ENCODE data around the gene GPRC5A.
"Not testable (repeated sequence)": the region's sequence is repeated elsewhere in the genome, so short reads cannot be mapped to it uniquely, and the experiment has no call there.

GPRC5A gene, protein sequence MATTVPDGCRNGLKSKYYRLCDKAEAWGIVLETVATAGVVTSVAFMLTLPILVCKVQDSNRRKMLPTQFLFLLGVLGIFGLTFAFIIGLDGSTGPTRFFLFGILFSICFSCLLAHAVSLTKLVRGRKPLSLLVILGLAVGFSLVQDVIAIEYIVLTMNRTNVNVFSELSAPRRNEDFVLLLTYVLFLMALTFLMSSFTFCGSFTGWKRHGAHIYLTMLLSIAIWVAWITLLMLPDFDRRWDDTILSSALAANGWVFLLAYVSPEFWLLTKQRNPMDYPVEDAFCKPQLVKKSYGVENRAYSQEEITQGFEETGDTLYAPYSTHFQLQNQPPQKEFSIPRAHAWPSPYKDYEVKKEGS

DNA sequence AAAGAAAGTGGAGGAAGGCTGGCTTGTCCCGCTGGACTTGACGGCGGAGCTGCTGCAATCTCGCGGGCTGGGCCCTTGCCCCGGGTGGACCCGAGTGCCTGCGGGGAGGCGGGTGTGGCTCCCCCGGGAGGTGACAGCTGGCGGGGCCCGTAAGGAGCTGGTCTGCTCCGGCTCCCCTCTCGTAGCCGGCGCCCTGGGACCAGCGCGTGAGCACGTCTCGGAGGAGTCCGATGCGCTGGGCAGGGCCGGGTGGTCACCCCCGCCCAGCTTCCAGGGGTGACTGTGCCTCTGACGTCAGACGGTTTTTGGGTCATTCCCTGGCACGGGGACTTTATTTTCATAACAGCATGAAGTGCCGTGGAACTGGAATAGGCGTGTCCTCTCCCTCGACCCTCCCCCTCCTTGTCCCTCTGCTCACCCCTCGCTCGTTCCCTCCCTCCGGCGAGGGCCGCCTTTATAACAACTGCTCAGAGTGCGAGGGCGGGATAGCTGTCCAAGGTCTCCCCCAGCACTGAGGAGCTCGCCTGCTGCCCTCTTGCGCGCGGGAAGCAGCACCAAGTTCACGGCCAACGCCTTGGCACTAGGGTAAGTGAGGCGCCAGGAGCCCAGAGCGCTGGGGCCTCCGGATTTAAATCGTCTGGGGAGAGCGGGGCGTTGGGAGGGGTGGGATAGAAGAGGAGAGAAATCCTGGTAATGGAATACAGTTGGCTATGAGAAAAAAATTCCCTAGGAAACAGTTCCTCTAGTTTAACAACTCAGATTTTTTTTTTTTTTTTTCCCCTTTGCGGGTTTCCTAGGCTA lies at the start of gene GPRC5A:
GPRC5A (plus strand) TSS at position 483 of the 801 bp plus-strand sequence. CDS start 16,688 bp downstream, outside the sequence.
- peak; percentile 100 for DNase-seq

DNA sequence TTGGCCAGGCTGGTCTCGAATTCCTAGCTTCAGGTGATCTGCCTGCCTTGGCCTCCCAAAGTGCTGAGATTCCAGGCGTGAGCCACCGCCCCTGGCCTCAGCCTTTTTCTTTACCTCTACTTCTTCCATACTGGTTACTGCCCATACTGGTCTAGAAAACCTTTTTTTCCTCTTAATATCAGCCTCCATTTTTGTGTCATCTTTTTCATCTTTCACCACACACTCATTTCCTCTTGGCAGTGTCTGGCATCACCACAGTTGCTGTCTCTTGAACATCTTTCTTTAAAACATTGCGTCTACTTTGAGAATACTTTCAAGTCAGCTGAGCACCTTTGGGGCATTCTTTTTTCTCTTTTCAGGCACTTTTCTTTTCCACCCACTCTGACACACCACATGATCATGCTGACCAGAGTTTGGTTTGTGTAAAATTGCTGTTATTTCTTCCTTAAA lies 45.5 kb upstream of the GPRC5A start:
- no peak for DNase-seq

DNA sequence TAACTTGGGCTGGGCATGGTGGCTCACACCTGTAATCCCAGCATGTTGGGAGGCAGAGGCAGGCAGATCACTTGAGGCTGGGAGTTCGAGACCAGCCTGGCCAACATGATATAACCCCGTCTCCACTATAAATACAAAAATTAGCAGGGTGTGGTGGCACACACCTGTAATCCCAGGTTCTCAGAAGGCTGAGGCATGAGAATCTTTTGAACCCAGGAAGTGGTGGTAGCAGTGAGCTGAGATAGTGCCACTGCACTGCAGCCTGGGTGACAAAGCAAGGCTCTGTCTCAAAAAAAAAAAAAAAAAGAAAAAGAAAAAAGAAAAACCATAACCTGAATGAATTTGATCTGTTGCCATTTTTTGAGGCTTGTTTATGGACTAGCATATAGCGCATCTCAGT lies 44.6 kb upstream of the GPRC5A start:
- not testable (repeated sequence) for DNase-seq

DNA sequence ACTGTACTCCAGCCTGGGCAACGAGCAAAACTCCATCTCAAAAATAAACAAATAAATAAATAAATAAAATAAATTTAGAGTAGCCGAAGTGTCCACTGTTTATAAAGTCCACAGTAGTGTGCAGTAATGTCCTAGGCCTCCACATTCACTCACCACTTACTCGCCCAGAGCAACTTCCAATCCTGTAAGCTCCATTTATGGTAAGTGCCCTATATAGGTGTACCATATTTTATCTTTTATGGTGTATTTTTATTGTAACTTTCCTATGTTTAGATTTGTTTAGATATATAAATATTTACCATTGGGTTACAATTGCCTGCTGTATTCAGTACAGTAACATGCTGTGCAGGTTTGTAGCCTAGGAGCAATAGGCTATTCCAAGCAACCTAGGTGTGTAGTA lies 37.9 kb upstream of the GPRC5A start:
- DNase-seq: no peak

DNA sequence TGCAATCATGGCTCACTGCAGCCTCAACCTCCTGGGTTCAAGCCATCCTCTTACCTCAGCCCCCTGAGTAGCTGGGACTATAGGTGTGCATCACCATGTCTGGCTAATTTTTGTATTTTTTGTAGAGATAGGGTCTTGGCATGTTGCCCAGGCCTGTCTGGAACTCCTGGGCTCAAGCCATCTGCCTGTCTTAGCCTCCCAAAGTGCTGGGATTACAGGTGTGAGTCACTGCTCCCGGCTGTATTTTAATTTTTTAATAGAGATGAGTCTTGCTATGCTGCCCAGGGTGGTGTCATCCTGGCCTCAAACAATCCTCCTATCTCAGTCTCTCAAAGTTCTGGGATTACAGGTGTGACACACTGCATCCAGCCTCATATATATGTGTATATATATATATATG lies 31.7 kb upstream of the GPRC5A start:
- DNase-seq: peak; percentile 49

DNA sequence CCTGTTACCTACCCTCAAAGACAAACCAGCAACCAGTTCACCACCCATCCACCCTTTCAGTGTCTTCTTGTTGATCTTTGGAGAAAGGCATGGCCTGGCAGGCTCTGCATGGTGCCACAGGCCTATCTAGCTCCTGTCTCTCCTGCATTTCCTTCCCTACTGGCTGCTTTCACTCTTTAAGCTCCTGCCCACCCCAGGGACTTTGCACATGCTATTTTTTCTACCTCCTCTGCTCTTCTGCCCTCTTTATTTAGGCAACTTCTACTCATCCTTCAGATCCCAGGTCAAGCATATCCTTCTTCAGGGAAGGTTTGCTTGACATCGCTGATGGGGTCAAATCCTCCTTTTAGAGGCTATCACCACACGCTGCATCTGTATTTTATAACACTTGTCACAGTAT lies 27.1 kb upstream of the GPRC5A start:
- no peak for DNase-seq

DNA sequence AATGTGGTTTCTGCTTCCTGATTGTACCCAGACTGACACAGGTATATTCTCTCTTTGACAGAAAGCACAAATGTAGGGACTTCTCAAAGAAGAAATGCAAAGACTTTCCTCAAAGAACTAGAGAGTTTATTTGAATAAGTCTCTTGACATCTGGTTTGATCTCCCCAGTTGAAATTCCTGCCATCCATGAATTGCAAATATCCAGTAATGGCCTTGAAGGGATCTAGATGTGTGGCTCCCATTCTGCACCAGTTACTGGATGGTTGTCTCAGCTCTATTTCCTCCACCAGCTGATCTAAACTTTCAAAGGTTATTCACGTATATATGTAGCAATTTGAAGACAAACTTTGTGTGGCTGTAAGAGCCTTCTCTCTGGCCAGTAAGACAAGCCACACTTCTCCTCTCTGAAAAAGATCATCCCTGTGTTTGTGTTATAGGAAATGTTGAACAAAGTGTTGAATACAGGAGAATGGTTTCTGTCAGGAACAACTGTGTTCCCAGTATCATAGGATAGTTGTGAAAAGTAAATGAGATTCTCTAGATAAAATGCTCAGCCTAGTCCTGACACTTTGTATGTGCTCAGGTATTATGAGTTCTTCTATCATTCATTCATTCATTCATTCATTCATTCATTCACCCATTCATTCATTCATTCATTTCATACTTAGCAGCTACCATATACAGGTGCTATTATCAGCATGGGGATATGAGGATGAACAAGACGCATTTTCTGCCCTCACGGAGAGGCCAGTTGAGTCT lies 22.7 kb upstream of the GPRC5A start:
- DNase-seq: no peak

DNA sequence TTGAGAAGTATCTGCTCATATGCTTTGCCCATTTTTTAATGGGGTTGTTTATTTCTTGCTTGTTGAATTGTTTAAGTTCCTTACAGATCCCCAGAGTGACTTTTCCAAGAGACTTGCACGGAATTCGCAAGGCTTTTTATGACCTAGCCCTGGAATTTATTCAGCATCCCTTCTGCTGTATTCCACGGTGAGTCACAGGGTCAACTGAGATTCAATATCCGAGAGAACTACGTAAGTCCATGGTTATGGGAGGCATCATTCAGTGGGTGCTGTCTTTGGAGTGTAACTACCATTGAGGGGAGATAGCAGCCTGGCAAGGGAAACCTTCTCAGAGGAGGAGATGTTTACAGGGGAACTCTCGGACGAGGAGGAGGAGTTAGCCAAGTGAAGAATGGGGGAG lies 20.9 kb upstream of the GPRC5A start:
- DNase-seq: peak; percentile 100

DNA sequence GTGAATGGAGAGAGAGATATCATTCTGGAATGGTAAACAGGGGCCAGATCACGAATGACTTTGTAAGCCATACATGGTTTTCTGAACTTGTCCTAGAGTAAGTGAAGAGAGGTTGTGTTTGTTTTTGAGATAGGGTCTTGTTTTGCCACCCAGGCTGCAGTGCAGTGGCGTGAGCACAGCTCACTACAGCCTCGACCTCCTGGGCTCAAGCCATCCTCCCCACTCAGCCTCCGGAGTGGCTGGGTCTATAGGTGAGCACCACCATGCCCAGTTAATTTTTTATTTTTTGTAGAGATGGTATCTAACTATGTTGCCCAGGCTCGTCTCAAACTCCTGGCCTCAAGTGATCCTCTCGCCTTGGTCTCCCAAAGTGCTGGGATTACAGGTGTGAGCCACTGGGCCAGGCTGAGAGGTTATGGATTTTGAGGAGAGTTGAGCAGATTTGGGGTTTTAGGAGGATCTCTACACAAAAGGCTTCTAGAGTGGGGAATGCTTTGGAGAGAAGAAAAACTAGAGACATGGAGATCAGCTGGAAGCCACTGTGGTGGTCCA lies 19.7 kb upstream of the GPRC5A start:
- no peak for DNase-seq

DNA sequence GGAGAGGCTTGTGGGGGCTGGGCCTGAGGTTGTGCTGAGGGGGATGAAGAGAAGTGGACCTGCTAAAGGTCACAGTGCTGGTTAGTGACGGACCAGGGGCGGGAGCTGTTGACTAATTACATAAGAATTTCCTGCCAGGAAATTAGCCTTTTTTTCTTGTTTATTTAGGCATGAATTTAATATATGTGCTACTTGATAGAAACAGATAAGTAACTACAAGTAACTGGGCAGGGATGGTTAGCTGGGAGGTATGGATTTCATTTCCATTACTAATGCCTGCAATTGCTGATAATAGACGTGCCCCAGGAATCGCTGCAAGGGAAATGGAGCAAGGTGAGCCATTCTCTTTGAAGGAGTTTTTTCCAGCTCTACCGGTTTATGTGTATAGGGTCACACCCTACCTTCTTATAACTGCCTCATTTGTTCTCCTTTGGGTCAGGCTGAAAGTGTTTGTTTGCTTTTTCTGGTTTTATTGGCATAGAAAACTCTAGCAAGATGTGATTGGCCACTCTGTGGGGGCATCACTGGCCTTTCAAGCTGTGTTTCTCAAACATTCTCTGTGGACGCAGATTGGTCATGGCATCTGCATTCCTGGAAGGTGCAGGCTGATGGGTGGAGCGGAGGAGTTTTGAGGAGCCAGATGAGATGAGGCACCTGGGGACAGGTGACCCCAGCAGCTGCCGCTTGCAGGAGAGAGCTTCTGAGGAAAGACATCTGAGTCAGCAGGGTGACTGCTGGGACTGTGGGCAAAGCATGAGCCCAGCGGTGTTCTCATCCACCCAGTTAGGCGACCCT lies 19.0 kb upstream of the GPRC5A start:
- DNase-seq: peak; percentile 92

DNA sequence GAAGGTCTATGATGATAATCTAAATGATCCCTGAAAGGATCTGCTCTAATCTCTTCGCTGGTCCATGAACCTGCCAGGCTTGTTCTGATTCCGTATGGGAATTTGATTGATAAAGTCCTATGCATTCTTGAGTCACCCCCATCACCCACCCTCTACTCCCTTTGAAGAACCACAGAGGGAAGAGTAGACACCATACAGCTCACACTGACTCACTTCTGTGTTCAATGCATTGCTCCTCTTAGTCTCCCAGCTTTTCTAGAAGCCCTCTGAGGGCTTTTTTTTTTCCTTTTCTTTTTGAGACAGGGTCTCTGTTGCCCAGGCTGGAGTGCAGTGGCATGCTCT lies 18.5 kb upstream of the GPRC5A start:
- DNase-seq: peak; percentile 77

DNA sequence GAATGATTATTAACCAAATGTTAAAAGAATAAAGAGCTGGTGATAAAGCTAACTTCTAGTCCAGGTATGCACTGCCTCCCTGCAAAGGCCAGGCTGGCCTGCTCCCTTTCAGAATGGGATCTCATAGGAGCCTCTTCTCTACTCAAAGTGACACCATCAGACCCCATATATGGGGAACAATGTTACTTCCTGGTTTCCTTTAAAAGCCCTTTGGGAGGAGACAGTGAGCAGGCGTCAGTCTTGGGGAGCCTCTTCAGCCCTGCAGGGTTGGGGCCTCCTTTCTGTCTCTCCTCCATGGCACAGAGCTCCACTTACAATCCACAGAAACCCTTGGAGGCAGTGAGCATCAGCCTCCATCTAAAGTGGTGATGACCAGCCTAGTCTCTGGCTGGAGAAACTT lies 17.3 kb upstream of the GPRC5A start:
- DNase-seq: no peak

DNA sequence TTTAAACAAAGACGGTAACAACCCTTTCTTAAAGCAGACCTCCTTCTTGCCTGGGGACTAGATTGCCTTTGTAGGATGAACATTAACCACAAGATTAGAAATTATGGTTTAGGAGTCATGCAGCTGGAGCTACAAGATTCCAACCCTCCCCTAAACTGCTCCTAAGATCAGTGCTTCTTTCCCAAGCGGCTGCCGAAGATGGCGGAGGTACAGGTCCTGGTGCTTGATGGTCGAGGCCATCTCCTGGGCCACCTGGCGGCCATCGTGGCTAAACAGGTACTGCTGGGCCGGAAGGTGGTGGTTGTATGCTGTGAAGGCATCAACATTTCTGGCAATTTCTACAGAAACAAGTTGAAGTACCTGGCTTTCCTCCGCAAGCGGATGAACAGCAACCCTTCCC lies 16.1 kb upstream of the GPRC5A start:
- not testable (repeated sequence) for DNase-seq

DNA sequence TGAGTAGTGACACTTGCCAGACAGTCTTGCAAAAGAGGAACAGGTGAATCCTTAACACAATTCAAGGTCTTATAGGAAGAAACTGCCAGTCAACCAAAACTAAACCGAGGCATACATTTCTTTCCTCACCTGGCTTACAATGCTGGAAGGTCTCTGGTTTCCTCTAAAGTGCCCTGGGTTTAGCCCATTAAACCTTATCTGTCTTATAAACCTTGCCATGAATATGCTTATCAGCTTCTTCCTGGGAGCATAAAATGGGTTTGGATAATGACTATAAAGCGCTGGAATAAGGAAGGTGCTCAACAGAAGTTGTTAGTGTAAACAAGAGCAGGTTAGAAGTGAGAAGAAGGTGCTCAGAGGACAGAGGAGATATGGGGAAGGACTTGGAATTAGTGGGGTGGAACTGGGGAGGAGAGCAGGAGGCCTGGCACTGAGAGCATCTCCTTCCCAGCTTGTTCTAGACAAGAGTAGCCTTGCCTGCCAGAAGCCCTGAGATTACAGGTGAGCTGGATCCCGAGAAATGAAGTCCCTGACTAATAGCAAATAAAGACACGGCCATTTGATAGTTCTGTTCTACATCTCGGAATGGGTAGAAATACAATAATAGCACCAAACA lies 14.1 kb upstream of the GPRC5A start:
- DNase-seq: no peak

DNA sequence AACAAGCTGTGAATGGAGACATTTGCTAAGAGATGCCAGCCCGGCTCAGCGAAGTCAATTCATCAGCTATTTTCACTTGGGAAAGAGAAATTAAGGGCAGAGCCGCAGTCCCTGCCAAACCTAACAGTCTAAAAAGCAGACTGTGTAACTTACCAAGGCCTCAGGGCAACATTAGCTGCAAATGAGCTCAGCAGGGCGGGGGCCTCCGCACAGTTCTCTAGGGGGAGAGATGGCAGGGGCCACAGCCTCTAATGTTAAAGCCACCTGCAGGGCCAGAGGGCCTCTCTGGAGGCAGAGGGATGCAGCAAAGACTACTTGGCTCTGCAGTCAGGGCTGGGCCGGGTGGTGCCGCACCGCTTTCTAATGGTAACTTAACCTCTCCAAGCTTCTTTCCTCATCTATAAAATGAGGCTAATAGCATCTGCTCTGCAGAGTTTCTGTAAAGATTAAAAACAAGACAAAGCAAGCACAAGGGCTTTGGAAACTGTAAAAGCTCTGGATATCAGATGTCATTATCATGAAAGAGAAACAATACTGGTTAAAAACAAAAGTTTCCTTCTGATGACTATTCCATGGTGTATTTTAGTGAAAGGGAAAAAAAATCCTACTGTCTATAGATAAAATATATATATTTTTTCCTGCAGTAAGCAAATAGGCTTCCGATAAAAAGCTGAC lies 13.4 kb upstream of the GPRC5A start:
- peak; percentile 31 for DNase-seq

DNA sequence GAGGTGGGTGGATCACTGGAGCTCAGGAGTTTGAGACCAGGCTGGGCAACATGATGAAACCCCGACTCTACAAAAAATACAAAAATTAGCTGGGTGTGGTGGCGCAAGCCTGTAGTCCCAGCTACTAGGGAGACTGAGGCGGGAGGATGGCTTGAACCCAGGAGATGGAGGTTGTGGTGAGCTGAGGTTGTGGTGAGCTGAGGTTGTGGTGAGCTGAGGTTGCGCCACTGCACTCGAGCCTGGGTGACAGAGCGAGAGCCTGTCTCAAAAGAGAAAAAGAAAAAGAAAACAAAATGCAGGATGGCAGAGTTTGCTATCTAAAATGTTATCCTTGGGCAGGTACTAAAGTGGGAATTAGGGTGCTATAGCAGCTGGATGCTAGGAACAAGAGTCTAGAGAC lies 10.8 kb upstream of the GPRC5A start:
- no peak for DNase-seq

DNA sequence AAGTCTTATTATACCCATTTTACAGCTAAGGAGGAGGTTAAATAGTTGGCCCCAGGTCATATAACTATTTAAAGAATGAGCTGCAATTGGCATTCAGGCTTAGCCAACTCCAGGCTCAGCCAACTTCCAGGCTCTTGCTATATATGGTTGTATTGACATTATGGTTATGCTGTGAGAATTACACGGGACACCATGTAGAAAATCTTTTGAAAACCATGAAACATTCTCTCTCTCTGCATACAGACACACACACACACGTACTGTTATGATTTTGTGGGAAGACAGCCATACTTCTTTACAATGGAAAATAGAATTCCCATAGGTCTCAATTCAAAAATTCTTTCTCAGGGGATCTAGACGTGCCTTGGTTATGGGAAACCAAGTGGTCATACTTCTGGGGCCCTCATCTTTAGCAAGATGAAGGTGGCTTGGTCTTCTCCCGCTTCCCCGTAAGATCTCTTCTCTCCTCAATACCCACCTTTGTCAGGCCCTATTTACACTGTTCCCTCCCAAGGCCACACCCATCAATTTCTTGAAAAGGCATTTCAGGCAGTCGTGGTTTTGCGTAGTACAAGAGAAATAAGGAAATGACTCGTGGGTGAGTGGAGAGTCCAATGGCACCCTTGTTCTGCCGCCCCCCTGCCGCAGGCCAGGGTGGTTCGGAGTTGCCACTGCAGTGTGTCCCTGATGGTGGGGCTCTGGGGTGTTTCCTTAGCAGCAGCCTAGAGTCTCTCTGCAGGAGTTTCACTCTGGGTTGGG lies 10.0 kb upstream of the GPRC5A start:
- DNase-seq: peak; percentile 63

DNA sequence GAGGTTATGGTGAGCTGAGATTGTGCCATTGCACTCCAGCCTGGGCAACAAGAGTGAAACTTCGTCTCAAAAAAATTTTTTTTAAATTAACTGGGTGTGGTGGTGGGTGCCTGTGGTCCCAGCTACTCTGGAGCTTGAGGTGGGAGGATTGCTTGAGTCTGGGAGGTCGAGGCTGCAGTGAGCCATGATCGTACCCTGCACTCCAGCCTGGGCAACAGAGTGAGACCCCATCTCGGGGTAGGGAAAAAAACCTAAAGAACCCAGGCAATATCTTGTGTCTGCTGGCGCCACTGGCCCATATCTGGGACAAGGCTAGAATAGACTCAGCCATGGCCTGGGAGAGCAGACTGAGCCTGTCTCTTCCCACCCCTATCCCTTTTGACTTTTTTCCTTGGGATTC lies 9.1 kb upstream of the GPRC5A start:
- no peak for DNase-seq

DNA sequence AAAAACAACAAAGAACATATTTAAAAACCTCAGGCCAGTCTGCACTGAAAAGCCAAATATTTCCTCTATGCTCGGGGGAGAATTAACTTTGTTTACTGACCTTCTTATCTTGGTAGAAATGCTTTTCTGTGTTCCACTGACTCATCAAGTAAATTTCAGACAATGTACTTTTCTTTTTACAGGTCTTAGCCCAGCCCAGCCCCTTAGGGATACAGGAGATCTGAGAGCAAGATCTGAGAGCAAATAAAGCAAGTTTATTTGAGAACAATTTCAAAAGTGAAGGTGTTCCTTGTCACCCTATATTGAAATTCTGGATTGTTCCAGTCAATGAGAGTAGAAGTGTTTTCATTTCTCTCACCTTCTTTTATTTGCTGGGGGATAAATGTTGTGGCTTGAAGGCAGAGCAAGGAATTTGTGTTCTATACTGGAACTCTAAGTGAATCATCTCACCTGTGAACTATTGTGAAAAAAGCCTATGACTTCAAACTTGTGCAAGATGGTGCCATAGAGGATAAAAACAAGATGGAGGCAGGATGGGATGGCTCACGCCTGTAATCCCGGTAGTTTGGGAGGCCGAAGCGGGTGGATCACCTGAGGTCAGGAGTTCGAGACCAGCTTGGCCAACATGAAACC lies 7.9 kb upstream of the GPRC5A start:
- DNase-seq: peak; percentile 50
